IMR-90 (cell line): ENCODE results near the gene MRTO4.

Experiments
- CTCF ChIP-seq: conservative IDR thresholded peaks from 2 replicates; pipeline ENCODE4 v1.5.1; 2012; ENCODE audit warnings: mild to moderate bottlenecking, low read depth, low read length, improper control_type of control experiment
- ELK1 ChIP-seq: fragments of 150-350 bp; IDR thresholded peaks from 2 replicates; pipeline ENCODE4 v1.6.1; 2016; ENCODE audit warnings: low read depth, mild to moderate bottlenecking, low read length, moderate library complexity, borderline replicate concordance
- MAZ ChIP-seq: IDR thresholded peaks from 2 replicates; pipeline ENCODE4 v1.6.1; 2012; ENCODE audit warnings: low read depth, mild to moderate bottlenecking, low read length, improper control_type of control experiment, moderate library complexity, borderline replicate concordance
- NFE2L2 ChIP-seq: fragments of 150-350 bp; IDR thresholded peaks from 2 replicates; pipeline ENCODE4 v1.6.1; 2016; ENCODE audit warnings: low read depth, mild to moderate bottlenecking, low read length
- POLR2A ChIP-seq: IDR thresholded peaks from 2 replicates; pipeline ENCODE4 v1.6.1; 2012; ENCODE audit warnings: mild to moderate bottlenecking, low read depth, low read length
- RAD21 ChIP-seq: IDR thresholded peaks from 2 replicates; pipeline ENCODE4 v1.6.1; 2012; ENCODE audit warnings: low read length, improper control_type of control experiment
- RCOR1 ChIP-seq: IDR thresholded peaks from 2 replicates; pipeline ENCODE4 v1.6.1; 2012; ENCODE audit warnings: mild to moderate bottlenecking, low read length, improper control_type of control experiment; ENCODE audit not compliant: insufficient replicate concordance
- RFX5 ChIP-seq: IDR thresholded peaks from 2 replicates; pipeline ENCODE4 v1.8.0; 2012; ENCODE audit warnings: low read depth, mild to moderate bottlenecking, low read length, moderate library complexity
- SMC3 ChIP-seq: fragments of 150-350 bp; IDR thresholded peaks from 2 replicates; pipeline ENCODE4 v1.6.1; 2016; ENCODE audit warnings: low read depth, mild to moderate bottlenecking, antibody characterized with exemption, low read length, moderate library complexity

- TF ChIP-seq CTCF, result no peak
- TF ChIP-seq RCOR1, result no peak
- no peak for TF ChIP-seq SMC3
- no peak for TF ChIP-seq RFX5
- TF ChIP-seq ELK1, result no peak
- no peak for TF ChIP-seq POLR2A
- no peak for TF ChIP-seq MAZ
- TF ChIP-seq NFE2L2, result no peak
- no peak for TF ChIP-seq RAD21
These were observed 28.4 kb upstream of the MRTO4 start for GRCh38 chr1:19222979-19223824.
